Stomach (tissue), 9 donors: Measurements from ENCODE around the gene ZNF516. TPM values are rescaled to one million over a fixed set of nuclear protein-coding genes. Genes with fewer than 3 reads are reported as not detected.
A peak's percentile ranks its signal among the peaks of the same experiment; 100 is the strongest.

Experiments used
- DNase-seq, 2 donors: peaks; one replicate each; pipeline versions ENCODE4 v3.0.0 to v3.0.0-alpha.2; 2013 to 2019
- H3K27ac ChIP-seq, 5 donors: fragments of 200-600 bp in 4 of 5; sonication (generic) in 4 of 5; one replicate each; pipeline ENCODE4 v1.5.1; 2013 to 2019; ENCODE audit warnings: mild to moderate bottlenecking in 1 of 5, moderate library complexity in 1 of 5
- H3K27me3 ChIP-seq, 3 donors: fragments of 200-600 bp; sonication (generic); one replicate each; pipeline ENCODE4 v1.5.1; 2017 to 2019; ENCODE audit warnings: mixed run types in 1 of 3
- H3K36me3 ChIP-seq, 4 donors: fragments of 200-600 bp; sonication (generic); 1 replicate in 3 of 4; 2 replicates in 1 of 4; pipeline ENCODE4 v1.5.1; 2016 to 2019
- H3K4me1 ChIP-seq, 4 donors: fragments of 200-600 bp; sonication (generic); one replicate each; pipeline ENCODE4 v1.5.1; 2016 to 2019
- H3K4me3 ChIP-seq, 4 donors: fragments of 200-600 bp; sonication (generic) in 3 of 4; one replicate each; pipeline ENCODE4 v1.5.1; 2016 to 2019; ENCODE audit warnings: mild to moderate bottlenecking in 1 of 4
- H3K9me3 ChIP-seq, 4 donors: fragments of 200-600 bp; sonication (generic); one replicate each; pipeline ENCODE4 v1.5.1; 2016 to 2019
- EP300 ChIP-seq: sonication (generic); formaldehyde crosslinking; IDR thresholded peaks from one replicate; pipeline ENCODE4 v1.6.1; 2017; ENCODE audit warnings: antibody characterized with exemption
- POLR2A ChIP-seq, 4 donors: fragments of 450-650 bp; IDR thresholded peaks; one replicate each; pipeline ENCODE4 v1.6.1; 2016; ENCODE audit warnings: antibody characterized with exemption in 4 of 4, control low read depth in 2 of 4, mild to moderate bottlenecking in 1 of 4, moderate library complexity in 1 of 4
- POLR2AphosphoS5 ChIP-seq, 3 donors: sonication (generic); formaldehyde crosslinking; IDR thresholded peaks; one replicate each; pipeline ENCODE4 v1.6.1; 2016; ENCODE audit warnings: antibody characterized with exemption in 3 of 3
- WGBS, 5 donors: extraction: QIAGEN DNeasy Blood & Tissue Kit in 3 of 5; methylation state at CpG; one replicate each; pipeline versions ENCODE4 v1.1.5 to v1.1.7; 2013 to 2018; 5-methylcytosine and 5-hydroxymethylcytosine counted together
- intact Hi-C: fragments of 100-400 bp; cut with DNase I; formaldehyde crosslinking; loops from one replicate; pipeline ENCODE4 v1.15.1; 2023; ENCODE audit warnings: low total_unique reads
- polyA plus RNA-seq, 3 donors: library from polyadenylated mRNA; stranded (reverse); fragments of 200-250 nt; gene quantifications; one replicate each; pipeline ENCODE4 v1.2.3, GENCODE V29; 2013
- total RNA-seq, 5 donors: library from RNA; depleted of rRNA; stranded (reverse); fragments of >200 nt; gene quantifications; one replicate each; pipeline versions ENCODE4 v1.1.0 to v1.2.3, GENCODE V29; 2014 to 2016
- TF ChIP-seq, protein P1 (sequence below), 7 experiments: fragments of 450-650 bp in 4 of 7; fragments of 200-600 bp in 3 of 7; sonication (generic) in 3 of 7; IDR thresholded peaks; one replicate each; pipeline ENCODE4 v1.5.1; 2016 to 2019; ENCODE audit warnings: antibody characterized with exemption in 7 of 7, control low read depth in 2 of 7, mild to moderate bottlenecking in 1 of 7
- donor health status: healthy with polysubstance abuse.
- donor health status: Bipolar disorder and iron deficiency.
- donor health status: healthy.

The ZNF516 gene
- total and polyA plus RNA-seq, 8 donors: 2.3 to 25.9 (median 14.4) TPM

DNA sequence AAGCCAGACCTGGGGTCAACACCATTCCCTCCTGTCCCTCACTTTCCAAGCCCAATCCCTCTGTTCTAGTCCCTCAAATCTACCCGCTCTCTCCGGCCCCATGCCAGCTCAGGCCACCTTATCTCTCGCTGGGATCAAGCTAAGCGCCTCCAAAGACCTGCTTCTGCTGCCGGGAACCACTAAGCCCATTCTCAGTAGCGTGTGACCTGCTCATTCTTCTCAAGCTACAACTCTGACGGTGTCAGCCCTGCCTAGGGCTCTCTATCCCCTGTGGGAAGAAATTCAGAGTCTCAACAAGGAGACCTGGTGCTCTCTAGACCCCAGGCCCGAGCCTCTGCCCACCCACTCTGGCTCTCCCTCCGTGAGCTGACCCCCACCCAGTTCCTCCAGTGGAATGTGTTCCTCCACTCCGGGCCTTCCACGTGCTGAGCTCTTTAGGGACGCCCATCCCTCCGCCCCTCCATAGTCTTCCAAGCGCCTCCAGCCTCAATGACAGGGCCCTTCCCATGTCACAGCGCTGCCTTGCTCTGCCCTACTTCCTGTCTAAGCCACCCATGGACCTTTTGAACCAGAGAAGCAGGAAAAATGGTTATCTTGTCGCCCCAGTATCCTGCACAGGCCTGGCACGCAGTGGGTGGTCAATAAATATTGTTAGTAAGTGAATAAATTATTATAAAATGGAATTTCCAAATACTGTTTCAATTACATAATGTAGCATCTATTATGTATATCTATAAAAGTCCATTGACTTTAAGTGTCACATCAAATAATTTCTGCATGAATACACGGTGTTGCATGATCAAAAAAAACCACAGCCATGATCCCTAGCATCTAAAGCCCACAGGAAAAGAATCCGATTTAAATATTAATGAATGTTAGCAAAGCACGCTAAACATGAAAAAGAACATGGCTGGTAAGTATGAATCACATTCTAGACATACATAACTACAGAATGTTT is 127.6 kb downstream of the ZNF516 start:
- no peaks in the 10 kb centered on the region for H3K9me3 ChIP-seq
- DNase-seq: no peak

DNA sequence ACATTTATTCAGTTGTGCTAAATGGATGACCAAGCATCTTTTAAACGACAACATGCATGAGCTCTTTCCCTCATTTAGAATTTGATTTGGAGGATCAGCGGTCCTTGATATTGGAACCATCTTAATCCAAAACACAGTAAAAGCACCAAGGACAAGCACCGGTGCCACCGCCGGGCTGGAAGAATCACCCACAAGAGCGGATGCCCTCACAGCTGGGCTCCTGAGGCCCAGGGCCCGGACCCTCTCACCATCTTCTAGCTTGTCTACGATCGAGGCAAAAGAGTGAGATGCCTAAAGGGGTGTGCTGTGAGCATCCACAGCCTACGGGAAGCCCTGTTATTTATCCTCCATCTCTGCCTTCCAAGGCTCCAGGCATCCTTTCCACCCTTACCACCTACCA is 129.5 kb downstream of the ZNF516 start:
- Histone ChIP-seq H3K9me3 (no peaks in the 10 kb centered on the region), H3K36me3 (peaks cover under 1 to 58% (median 43%) of the 10 kb centered on the region in 4 donors), H3K4me3 (no peak overlapping the region), H3K27me3 (no peaks in the 10 kb centered on the region), H3K27ac (peak overlapping the region in 1 of 5 donors; percentile 8), H3K4me1 (peaks cover 0 to 4% (median 2%) of the 10 kb centered on the region in 4 donors)
- intact Hi-C loops: no loop called here
- 92 to 95% (median 94%) methylated on average over 3 to 10 of the region's 10 CpGs for WGBS, 5 donors
- TF ChIP-seq, protein P1, sequence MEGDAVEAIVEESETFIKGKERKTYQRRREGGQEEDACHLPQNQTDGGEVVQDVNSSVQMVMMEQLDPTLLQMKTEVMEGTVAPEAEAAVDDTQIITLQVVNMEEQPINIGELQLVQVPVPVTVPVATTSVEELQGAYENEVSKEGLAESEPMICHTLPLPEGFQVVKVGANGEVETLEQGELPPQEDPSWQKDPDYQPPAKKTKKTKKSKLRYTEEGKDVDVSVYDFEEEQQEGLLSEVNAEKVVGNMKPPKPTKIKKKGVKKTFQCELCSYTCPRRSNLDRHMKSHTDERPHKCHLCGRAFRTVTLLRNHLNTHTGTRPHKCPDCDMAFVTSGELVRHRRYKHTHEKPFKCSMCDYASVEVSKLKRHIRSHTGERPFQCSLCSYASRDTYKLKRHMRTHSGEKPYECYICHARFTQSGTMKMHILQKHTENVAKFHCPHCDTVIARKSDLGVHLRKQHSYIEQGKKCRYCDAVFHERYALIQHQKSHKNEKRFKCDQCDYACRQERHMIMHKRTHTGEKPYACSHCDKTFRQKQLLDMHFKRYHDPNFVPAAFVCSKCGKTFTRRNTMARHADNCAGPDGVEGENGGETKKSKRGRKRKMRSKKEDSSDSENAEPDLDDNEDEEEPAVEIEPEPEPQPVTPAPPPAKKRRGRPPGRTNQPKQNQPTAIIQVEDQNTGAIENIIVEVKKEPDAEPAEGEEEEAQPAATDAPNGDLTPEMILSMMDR (IDR thresholded peaks at IDR 0.05): no peak
- TF ChIP-seq POLR2A (IDR thresholded peaks at IDR 0.05) (no peak), EP300 (no peak), POLR2AphosphoS5 (IDR thresholded peaks at IDR 0.05) (no peak)
- DNase-seq: no peak

More for the DNA sequence above, 127.6 kb downstream of the ZNF516 start:
- TF ChIP-seq POLR2AphosphoS5 (IDR thresholded peaks at IDR 0.05): no peak
- TF ChIP-seq POLR2A (IDR thresholded peaks at IDR 0.05): no peak
- no peak for TF ChIP-seq EP300
- TF ChIP-seq, protein P1 (IDR thresholded peaks at IDR 0.05): no peak
- Histone ChIP-seq H3K4me3 (no peak overlapping the region), H3K4me1 (peaks cover 0 to 4% (median 2%) of the 10 kb centered on the region in 4 donors), H3K27me3 (no peaks in the 10 kb centered on the region), H3K36me3 (peaks cover 4 to 59% (median 42%) of the 10 kb centered on the region in 4 donors), H3K27ac (no peak overlapping the region)
- intact Hi-C loops: no loop called here
- 86 to 97% (median 96%) methylated on average over 20 of the region's 20 CpGs for WGBS, 5 donors

DNA sequence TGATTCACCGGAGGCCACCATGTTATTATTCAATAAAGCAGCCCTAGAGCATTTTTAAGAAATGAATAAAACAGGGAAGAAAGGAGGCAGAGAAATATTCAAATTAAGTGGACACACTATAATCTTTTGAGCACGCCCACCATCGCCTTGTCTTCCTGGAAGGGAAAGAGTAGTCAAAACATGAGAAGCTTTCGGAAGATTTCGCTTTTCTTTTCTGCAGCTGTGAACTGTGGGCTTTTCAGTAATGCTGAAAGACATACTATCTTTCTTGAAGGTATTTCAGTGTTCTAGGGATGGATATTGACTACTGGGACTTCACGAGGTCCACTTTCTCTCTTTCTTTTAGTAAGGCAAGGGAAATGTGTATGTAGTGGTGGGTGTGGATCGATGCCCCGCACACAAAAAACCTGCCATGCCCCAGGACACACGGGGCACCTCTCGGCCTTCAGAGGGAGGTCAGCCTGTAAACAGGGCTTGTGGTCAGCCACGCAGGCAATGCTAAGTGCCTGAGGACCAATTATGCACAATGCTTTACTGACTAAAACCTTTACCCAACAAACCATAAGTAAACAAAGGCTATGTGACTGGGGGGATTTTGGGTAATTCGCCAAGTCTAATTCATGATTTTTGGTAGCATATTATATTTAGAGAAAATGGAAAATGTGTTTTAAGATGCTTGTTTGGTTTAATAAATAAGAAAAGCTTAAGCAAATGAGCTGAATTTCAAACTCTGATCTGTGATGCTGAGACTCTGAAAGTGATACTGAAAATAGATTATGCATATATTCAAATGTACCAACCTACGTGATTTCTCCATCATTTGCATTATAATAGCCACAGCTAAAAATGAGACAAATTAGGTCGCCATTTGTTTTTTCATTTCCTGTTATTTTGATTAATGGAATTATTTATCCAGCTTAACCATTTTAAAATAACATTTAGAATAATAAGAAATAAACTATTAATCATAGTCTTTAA is 130.5 kb downstream of the ZNF516 start:
- WGBS, 5 donors: 78 to 88% (median 86%) methylated on average over 14 of the region's 14 CpGs
- Histone ChIP-seq H3K4me3 (no peak overlapping the region), H3K4me1 (peaks cover 0 to 4% (median 2%) of the 10 kb centered on the region in 4 donors), H3K27ac (peak overlapping the region in 1 of 5 donors; percentile 24), H3K27me3 (no peaks in the 10 kb centered on the region), H3K9me3 (no peaks in the 10 kb centered on the region), H3K36me3 (peaks cover 0 to 56% (median 40%) of the 10 kb centered on the region in 4 donors)
- no peak for DNase-seq
- intact Hi-C loops: no loop called here
- TF ChIP-seq POLR2A (IDR thresholded peaks at IDR 0.05) (no peak), EP300 (no peak), POLR2AphosphoS5 (IDR thresholded peaks at IDR 0.05) (no peak)
- TF ChIP-seq, protein P1 (IDR thresholded peaks at IDR 0.05): no peak
